GM12892 (cell line): ENCODE results near the gene PSMG4.

ENCODE experiments used
- DNase-seq: peaks from one replicate; pipeline ENCODE4 v3.0.0; 2011; ENCODE audit not compliant: insufficient read length
- FAIRE-seq: peaks from 2 replicates; lab custom pipeline; 2011; peaks lifted over from hg19 to GRCh38; lab: Jason Lieb, UNC
- POLR2A ChIP-seq: IDR thresholded peaks from 2 replicates; pipeline ENCODE4 v1.6.1; 2011; ENCODE audit warnings: low read depth, low read length, control low read depth
- POLR2AphosphoS5 ChIP-seq: IDR thresholded peaks from 2 replicates; pipeline ENCODE4 v1.6.1; 2011; ENCODE audit warnings: low read depth, low read length, control low read depth
- TAF1 ChIP-seq: IDR thresholded peaks from 2 replicates; pipeline ENCODE4 v1.6.1; 2011; ENCODE audit warnings: low read depth, mild to moderate bottlenecking, control low read depth, low read length, borderline replicate concordance

The PSMG4 gene

GRCh38 chr6:3282476-3283236, 23.9 kb downstream of the PSMG4 start:
- FAIRE-seq (no peak), DNase-seq (no peak)
- TF ChIP-seq TAF1 (no peak), POLR2AphosphoS5 (no peak), POLR2A (no peak)

DNA sequence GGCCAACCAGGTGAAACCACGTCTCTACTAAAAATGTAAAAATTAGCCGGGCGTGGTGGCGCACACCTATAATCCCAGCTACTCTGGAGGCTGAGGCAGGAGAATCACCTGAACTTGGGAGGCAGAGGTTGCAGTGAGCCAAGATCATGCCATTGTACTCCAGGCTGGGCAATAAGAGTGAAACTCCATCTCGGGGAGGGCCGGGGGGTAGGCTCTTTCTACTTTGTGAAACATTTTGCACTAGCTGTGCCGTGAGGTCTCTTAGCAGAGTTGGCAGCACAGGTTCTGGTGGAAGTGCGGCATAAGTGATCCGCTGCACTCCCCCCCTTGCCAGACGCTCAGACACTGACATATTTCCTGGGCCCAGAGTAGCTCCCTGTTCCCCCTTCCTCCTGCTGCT, 24.5 kb downstream of the PSMG4 start:
- DNase-seq (no peak), FAIRE-seq (no peak)
- TF ChIP-seq POLR2A (no peak), POLR2AphosphoS5 (no peak), TAF1 (no peak)

DNA sequence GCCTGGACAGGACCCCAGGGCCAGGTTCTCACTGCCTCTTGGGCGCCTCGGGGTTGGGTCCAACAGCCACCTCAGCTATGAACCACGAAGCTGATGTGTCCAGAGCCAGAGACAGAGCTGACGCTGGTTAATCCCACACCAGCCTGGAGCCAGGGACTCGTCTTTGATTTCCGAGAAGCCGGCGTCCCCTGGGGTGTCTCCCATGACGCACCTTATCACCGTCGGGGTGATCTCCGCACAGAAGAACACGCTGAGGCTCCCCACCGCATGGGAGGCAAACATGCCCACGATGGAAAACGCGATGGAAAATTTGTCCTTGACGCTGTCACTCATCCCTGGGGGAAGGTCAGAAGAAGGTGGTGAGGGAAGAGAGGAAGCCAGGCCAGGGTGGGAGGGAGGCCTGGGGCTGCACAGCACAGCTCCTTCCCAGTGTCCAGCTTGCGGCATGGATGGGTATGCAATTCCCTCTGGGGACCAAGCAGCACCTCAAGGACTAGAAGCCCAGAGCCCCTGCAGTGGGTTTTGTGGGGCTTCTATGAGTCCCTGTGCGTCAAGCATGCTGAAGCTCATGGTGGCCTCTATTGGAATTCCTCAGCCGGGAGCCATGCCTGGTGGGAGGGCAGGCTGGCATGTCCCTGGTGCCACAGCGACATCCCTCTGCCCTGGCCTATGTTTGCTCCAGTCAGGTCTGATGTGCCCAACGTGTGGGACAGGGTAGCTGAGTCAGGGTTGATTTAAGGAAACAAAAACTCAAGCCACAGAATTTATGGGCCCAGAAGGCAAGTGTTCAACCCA, 25.1 kb downstream of the PSMG4 start:
- TF ChIP-seq TAF1 (no peak), POLR2AphosphoS5 (no peak), POLR2A (no peak)
- no peak for DNase-seq
- no peak for FAIRE-seq

GRCh38 chr6:3284436-3284876, 25.7 kb downstream of the PSMG4 start:
- no peak for DNase-seq
- TF ChIP-seq POLR2AphosphoS5: no peak
- TF ChIP-seq TAF1: no peak
- TF ChIP-seq POLR2A: no peak
- no peak for FAIRE-seq

GRCh38 chr6:3285049-3285639, 26.4 kb downstream of the PSMG4 start:
- TF ChIP-seq POLR2A (no peak), TAF1 (no peak), POLR2AphosphoS5 (no peak)
- DNase-seq (no peak), FAIRE-seq (no peak)

DNA sequence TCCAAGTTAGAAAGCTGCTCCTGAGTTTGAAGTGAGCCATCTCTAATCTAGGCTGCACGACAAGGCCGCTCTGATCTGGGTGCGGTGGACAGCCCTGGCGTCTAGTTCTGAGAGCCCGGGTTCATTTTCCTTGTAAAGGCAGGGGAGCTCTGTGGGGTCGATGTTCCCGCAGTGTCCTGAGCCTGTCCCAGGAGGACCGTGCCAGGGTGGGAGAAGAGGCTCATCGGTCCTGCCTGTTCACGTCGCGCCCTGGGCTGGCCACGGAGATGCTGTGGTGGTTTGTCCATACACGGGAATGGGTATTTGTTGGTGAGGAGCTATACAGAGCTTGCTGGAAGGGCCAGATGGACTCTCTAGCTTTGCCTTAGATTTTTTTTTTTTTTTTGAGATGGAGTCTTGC, 27.0 kb downstream of the PSMG4 start:
- FAIRE-seq: no peak
- TF ChIP-seq TAF1 (no peak), POLR2A (no peak), POLR2AphosphoS5 (no peak)

GRCh38 chr6:3286641-3287171, 28.0 kb downstream of the PSMG4 start:
- FAIRE-seq (no peak), DNase-seq (no peak)
- TF ChIP-seq TAF1: no peak
- TF ChIP-seq POLR2AphosphoS5: no peak
- TF ChIP-seq POLR2A: no peak

More for the DNA sequence above, 27.0 kb downstream of the PSMG4 start:
- DNase-seq: no peak

- FAIRE-seq: no peak
- no peak for TF ChIP-seq TAF1
- TF ChIP-seq POLR2A: no peak
- no peak for TF ChIP-seq POLR2AphosphoS5
Observed at GRCh38 chr6:3287308-3287707, 28.6 kb downstream of the PSMG4 start.

GRCh38 chr6:3287976-3288707, 29.4 kb downstream of the PSMG4 start:
- TF ChIP-seq POLR2A (no peak), TAF1 (no peak), POLR2AphosphoS5 (no peak)
- FAIRE-seq: no peak

More at GRCh38 chr6:3287308-3287707, 28.6 kb downstream of the PSMG4 start:
- DNase-seq: no peak

DNA sequence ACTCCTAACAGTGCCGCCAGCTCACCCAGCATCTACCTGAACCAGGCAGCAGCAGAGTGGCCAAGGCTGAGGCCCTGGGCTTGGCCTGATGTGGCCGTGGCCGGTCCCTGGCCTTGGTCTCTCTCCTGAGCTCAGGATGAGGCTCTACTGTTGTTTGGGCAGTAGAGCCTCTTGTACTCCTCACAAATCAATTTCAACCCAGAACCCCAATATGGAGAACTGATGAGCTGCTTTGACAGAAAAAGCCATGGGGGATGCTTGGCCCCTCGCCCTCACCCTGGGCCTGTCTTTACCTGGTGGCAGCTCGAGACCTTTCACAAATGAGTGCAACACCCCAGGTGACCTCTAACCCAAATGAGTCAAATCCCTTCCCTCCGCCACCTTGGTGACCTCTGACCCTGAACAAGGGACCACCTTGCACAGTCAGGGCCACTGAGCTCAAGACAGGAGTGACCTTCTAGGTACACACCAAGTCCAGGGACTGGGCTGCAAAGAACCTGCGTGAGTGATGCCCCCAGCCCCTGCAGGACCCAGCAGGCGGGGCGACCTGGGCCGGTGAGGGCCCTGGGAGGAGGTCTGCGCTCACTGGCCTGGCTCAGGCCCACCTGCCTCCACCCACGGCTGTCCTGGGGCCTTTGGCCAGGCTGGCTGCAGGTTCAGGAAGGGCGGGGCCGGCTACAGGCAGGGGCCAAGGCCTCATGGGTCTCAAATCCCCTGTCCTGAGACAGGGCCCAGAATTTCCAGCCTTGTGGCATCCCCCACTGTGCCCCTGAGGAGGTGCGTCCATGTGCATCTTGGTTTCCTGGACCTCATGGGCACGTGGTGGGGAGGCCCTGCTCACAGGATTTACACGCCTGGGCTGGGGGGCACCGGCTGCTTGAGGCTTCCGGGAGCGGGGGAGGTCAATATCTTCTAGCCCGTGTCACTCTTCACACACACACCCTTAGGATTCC, 30.2 kb downstream of the PSMG4 start:
- no peak for FAIRE-seq

More at GRCh38 chr6:3287976-3288707, 29.4 kb downstream of the PSMG4 start:
- DNase-seq: no peak

More for the DNA sequence above, 30.2 kb downstream of the PSMG4 start:
- DNase-seq: no peak
- TF ChIP-seq TAF1: no peak
- no peak for TF ChIP-seq POLR2AphosphoS5
- no peak for TF ChIP-seq POLR2A
